Brain microvascular endothelial cell (primary cell): ENCODE results near the gene KIAA1549.

ENCODE experiments used
- DNase-seq: peaks from one replicate; pipeline ENCODE4 v3.0.0-alpha.2; 2020
- H3K27ac ChIP-seq: fragments of 250-450 bp; sonication (Bioruptor Pico); 2 replicates; pipeline ENCODE4 v1.5.1; 2020; ENCODE audit warnings: mild to moderate bottlenecking, moderate library complexity
- H3K27me3 ChIP-seq: fragments of 250-450 bp; sonication (Bioruptor Pico); replicated peaks from 2 replicates; pipeline ENCODE4 v1.5.1; 2020; ENCODE audit warnings: mild to moderate bottlenecking
- H3K36me3 ChIP-seq: fragments of 250-450 bp; sonication (Bioruptor Pico); replicated peaks from 2 replicates; pipeline ENCODE4 v1.5.1; 2020; ENCODE audit warnings: mild to moderate bottlenecking
- H3K4me3 ChIP-seq: 2 replicates; pipeline ENCODE4 v1.5.1; 2011; ENCODE audit warnings: low read depth, mild to moderate bottlenecking, control low read depth, low read length, moderate library complexity
- in situ Hi-C: cut with HindIII; loops from 2 replicates; pipeline ENCODE4 v1.10.0; 2017; ENCODE audit warnings: low sequenced_read_pairs, low pct_ligation_motif_present
- TF ChIP-seq, protein P1 (sequence below): IDR thresholded peaks from 2 replicates; pipeline ENCODE4 v1.5.1; 2011; ENCODE audit warnings: low read depth, mild to moderate bottlenecking, moderate library complexity, low read length, control low read depth, inconsistent platforms; ENCODE audit errors: missing control alignments

KIAA1549 gene

DNA sequence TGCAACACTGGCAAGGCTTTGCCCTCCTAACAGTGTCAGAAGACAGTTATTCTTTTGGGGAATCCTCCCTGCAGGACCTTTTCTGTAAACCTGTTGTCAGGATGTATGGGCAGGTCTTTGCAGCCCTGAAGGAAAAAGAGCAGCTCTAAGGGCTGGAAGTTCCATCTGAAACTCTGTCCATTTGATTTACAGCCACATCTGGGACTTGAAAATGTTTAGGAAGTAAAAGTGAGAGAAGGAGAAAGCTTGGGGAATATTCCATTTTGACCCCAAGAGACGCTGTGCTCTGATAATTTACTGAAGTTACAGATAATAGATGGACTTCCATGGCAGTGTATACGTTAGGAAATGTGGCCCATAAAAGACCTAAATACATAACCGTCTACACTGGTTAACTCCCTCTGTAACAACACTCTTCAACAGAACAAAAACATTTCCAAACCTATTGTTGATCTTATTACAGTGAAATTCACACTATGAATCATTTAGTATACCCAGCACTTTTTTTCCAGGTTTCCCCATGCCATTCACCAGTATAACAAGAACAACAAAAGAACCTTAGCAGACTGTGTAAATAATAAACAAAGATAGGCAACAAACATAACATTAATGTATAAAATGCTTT, 89.1 kb downstream of the KIAA1549 start:
- Histone ChIP-seq H3K4me3 (no peak overlapping the region), H3K27me3 (no peaks in the 10 kb centered on the region), H3K36me3 (no peaks in the 10 kb centered on the region), H3K27ac (no peak overlapping the region)
- TF ChIP-seq, protein P1, sequence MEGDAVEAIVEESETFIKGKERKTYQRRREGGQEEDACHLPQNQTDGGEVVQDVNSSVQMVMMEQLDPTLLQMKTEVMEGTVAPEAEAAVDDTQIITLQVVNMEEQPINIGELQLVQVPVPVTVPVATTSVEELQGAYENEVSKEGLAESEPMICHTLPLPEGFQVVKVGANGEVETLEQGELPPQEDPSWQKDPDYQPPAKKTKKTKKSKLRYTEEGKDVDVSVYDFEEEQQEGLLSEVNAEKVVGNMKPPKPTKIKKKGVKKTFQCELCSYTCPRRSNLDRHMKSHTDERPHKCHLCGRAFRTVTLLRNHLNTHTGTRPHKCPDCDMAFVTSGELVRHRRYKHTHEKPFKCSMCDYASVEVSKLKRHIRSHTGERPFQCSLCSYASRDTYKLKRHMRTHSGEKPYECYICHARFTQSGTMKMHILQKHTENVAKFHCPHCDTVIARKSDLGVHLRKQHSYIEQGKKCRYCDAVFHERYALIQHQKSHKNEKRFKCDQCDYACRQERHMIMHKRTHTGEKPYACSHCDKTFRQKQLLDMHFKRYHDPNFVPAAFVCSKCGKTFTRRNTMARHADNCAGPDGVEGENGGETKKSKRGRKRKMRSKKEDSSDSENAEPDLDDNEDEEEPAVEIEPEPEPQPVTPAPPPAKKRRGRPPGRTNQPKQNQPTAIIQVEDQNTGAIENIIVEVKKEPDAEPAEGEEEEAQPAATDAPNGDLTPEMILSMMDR: no peak
- in situ Hi-C loops: no loop called here
- DNase-seq: no peak

DNA sequence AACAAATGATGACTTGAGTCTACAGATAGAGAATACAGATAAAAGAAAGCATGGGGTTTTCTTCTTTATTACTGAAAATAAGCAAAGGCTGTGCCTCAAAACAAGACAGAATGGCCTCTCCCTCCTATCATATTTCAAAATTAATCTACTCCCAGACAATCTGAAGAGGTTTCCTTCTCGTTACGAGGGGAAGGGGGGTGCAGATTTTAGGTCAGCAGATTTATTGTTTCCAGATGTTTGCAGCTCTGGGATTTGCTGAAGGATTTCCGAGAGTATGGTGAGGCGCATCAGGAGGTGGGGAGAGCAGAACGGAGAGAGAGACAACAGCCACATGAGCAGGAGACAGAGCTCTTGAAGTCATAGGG, 89.8 kb downstream of the KIAA1549 start:
- no peak overlapping the region for H3K27ac ChIP-seq
- no peaks in the 10 kb centered on the region for H3K27me3 ChIP-seq
- no peak for DNase-seq
- H3K36me3 ChIP-seq: no peaks in the 10 kb centered on the region
- H3K4me3 ChIP-seq: no peak overlapping the region
- TF ChIP-seq, protein P1: no peak
- in situ Hi-C loops: no loop called here

DNA sequence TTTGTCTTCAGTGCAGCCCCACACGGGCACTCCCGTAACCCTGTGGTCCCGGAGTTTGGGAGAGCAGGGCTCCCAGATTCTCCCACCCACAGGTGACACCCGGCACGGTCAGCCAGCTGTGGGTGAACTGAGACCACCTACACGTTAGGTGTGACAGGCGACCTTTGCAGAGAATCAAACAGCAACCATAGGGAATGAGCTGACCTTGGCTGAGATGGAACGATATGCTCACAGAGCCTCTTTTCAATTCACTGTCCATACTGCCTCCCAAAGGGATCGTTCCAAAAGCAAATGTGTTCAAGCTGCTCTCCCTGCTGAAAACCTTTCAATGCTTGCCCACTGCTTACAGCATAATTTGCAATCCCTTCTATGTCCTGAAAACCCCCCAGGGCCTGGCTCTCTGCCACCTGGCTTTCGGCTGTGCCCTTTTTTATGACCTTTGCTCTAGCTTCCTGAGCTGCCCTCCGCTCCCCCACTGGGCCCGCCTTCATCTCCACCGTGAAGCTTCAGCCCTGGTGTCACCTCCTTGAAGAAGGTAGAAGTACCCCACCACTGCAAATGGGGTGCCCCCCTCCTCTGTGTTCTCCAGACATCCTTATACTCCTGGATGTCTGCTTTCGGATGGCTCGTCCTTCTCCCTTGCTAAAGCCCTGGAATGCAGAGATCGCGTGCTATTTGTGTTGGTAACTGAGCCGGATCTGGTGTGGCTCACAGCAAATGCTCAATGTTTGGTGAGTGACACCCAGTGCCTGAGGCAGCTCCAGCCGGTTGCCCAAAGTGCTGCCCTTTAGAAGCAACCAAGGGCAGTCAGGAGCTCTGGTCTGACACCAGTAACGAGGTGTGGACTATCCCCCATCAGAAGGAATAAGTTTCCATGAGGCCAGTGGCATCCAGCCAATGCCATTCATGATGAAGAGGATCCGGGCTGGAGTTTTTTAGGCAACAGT, 90.4 kb downstream of the KIAA1549 start:
- in situ Hi-C loops: no loop called here
- no peak overlapping the region for H3K27ac ChIP-seq
- TF ChIP-seq, protein P1: no peak
- DNase-seq: peak; percentile 51
- H3K27me3 ChIP-seq: no peaks in the 10 kb centered on the region
- no peak overlapping the region for H3K4me3 ChIP-seq
- H3K36me3 ChIP-seq: no peaks in the 10 kb centered on the region

DNA sequence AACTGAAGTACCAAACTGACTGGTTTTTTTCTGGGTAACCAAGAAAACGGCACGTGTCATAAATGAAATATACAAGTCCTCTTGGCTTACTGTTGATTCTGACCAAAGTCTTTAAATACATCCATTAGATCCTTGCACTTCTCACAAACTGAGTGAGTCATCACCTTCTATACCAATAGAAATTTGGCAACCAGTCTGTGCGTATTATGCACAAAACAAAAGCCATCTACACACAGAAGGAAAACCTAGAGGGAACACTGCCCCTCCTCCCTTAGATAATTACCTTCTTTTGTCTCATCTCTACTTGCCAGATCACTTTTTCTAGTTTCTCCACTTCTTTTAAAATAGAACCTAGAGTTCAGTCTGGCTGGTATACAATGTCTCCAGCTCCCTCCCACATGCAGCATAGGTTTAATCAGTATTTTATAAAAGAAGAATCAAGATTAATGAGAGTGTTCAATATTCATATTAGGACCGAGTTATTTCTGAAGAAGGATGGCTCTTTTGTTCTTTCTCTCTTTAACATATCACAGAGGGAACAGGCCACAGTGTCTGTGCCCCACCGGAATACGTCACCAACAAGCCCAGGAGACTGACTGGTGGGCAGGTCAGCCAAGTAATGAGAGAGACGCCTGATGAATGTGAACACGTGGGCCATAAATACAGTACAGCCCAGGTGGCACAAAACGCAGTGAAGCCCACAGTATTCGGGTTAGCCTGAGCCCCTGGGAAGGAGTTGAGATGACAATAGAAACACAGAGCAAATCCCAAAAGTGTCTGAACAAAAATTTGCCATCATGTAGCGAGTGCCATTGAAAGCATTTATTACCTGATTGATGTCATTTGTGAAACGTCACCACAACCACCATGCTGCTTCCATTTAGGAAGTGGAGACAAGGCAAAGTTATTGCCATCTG, 91.3 kb downstream of the KIAA1549 start:
- in situ Hi-C loops: no loop called here
- DNase-seq: no peak
- TF ChIP-seq, protein P1: no peak

DNA sequence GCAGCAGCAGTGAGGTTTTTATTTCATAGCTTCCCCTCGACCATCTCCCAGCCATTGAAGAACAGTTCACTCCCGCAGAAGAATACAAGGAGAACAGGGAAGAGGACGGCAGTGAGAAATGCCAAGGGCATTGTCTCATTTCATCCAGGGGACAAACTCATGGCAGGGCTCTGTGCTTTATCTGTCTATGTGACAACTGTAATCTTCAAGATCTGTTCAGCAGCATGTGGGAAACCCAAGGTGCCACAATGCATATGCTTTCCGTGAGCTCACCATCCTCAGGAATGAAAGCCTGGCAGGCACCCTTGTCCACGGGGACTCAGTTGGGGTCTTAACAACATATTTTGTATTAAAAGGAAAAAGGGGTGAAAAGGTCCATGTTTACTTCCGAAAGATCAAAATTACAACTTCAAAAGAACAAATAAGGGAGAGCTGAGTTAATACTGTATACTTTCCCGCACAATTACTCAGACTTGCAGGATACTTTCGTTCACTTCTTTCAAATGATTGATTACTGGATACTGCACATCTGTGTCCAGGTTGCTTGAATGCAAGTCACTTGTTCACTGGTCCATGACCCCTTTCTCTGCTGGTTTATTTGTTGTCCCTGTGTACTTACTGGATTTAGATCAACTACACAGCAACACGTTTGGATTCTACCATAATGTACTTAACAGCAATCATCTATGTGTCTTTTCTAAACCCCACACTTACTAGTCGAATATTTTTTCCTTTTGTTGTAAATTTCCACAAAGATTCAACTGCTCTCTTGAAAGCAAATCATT, 93.1 kb downstream of the KIAA1549 start:
- H3K27me3 ChIP-seq: no peaks in the 10 kb centered on the region
- no peak overlapping the region for H3K4me3 ChIP-seq
- TF ChIP-seq, protein P1: no peak
- H3K36me3 ChIP-seq: no peaks in the 10 kb centered on the region
- DNase-seq: no peak
- no peak overlapping the region for H3K27ac ChIP-seq
- in situ Hi-C loops: no loop called here

More for the DNA sequence above, 91.3 kb downstream of the KIAA1549 start:
- H3K27me3 ChIP-seq: no peaks in the 10 kb centered on the region
- H3K27ac ChIP-seq: no peak overlapping the region
- H3K36me3 ChIP-seq: no peaks in the 10 kb centered on the region
- H3K4me3 ChIP-seq: no peak overlapping the region
